Kidney (tissue), 14 donors: ENCODE measurements around the gene NSF. TPM values are rescaled to one million over a fixed set of nuclear protein-coding genes. Genes with fewer than 3 reads are reported as not detected.

ENCODE experiments used
- DNase-seq, 5 donors: peaks; one replicate each; pipeline ENCODE4 v3.0.0-alpha.2; 2013 to 2020
- FAIRE-seq: peaks from 2 replicates; lab custom pipeline; 2012; peaks lifted over from hg19 to GRCh38; lab: Jason Lieb, UNC
- H3K27ac ChIP-seq, 2 donors: one replicate each; pipeline ENCODE4 v1.7.0; 2013; ENCODE audit warnings: low read depth in 2 of 2, low read length in 2 of 2, inconsistent platforms in 1 of 2
- H3K27me3 ChIP-seq: one replicate; pipeline ENCODE4 v1.7.1; 2013; ENCODE audit warnings: low read length, inconsistent platforms; ENCODE audit not compliant: control insufficient read depth, insufficient read depth
- H3K36me3 ChIP-seq, 3 donors: one replicate each; pipeline versions ENCODE4 v1.7.0 to v1.7.1; 2013; ENCODE audit warnings: low read length in 3 of 3, control low read depth in 1 of 3, inconsistent platforms in 1 of 3; ENCODE audit not compliant: insufficient read depth in 3 of 3, control insufficient read depth in 2 of 3
- H3K4me1 ChIP-seq, 3 donors: one replicate each; pipeline versions ENCODE4 v1.7.0 to v1.7.1; 2013; ENCODE audit warnings: low read length in 3 of 3, inconsistent platforms in 1 of 3, low read depth in 1 of 3; ENCODE audit not compliant: control insufficient read depth in 2 of 3, insufficient read depth in 2 of 3
- H3K4me3 ChIP-seq, 3 donors: one replicate each; pipeline versions ENCODE4 v1.7.0 to v1.8.1; 2013; ENCODE audit warnings: low read length in 3 of 3, control low read depth in 1 of 3, inconsistent platforms in 1 of 3
- H3K9ac ChIP-seq, 3 donors: one replicate each; pipeline versions ENCODE4 v1.7.0 to v1.7.1; 2013; ENCODE audit warnings: low read length in 3 of 3, control low read depth in 1 of 3, inconsistent platforms in 1 of 3
- H3K9me3 ChIP-seq, 3 donors: one replicate each; pipeline versions ENCODE4 v1.7.0 to v1.7.1; 2013; ENCODE audit warnings: low read length in 3 of 3, control low read depth in 1 of 3, inconsistent platforms in 1 of 3; ENCODE audit not compliant: control insufficient read depth in 2 of 3, insufficient read depth in 1 of 3
- intact Hi-C: fragments of 100-400 bp; cut with DNase I; formaldehyde crosslinking; loops from one replicate; pipeline ENCODE4 v1.11.1; 2022
- polyA plus RNA-seq: library from polyadenylated mRNA; stranded (reverse); fragments of 350-450 nt; fragmentation: Illumina TruSeq; extraction: RNeasy Lipid Tissue Mini Kit (QIAGEN cat#74804); gene quantifications from one replicate; pipeline ENCODE4 v1.2.3, GENCODE V29; 2014; ENCODE audit warnings: low read depth, low replicate concordance; ENCODE audit not compliant: insufficient read depth
- total RNA-seq: library from RNA; stranded (reverse); fragmentation: NEBNext Ultra II Directional; extraction: Animal tissue kit (Norgen Biotek cat#: 25700); gene quantifications from one replicate; pipeline ENCODE4 v1.2.1, GENCODE V29; 2021
- TF ChIP-seq, protein P1 (sequence below): IDR thresholded peaks from 3 replicates; pipeline ENCODE4 v1.5.1; 2012; ENCODE audit warnings: mild to moderate bottlenecking, moderate library complexity, borderline replicate concordance; ENCODE audit not compliant: insufficient read depth; ENCODE audit errors: extremely low read depth
- donor health status: control.
- donor health status: control.
- donor health status: control.
- donor health status: control.
- donor health status: control.
- donor health status: DM: yes; HTN: yes; CAD: no.
- donor health status: Normal renal cell carcinoma (clear cell type).

The NSF gene
- total and polyA plus RNA-seq, 2 donors from 2014 or later = 14.2 to 52.4 TPM

DNA sequence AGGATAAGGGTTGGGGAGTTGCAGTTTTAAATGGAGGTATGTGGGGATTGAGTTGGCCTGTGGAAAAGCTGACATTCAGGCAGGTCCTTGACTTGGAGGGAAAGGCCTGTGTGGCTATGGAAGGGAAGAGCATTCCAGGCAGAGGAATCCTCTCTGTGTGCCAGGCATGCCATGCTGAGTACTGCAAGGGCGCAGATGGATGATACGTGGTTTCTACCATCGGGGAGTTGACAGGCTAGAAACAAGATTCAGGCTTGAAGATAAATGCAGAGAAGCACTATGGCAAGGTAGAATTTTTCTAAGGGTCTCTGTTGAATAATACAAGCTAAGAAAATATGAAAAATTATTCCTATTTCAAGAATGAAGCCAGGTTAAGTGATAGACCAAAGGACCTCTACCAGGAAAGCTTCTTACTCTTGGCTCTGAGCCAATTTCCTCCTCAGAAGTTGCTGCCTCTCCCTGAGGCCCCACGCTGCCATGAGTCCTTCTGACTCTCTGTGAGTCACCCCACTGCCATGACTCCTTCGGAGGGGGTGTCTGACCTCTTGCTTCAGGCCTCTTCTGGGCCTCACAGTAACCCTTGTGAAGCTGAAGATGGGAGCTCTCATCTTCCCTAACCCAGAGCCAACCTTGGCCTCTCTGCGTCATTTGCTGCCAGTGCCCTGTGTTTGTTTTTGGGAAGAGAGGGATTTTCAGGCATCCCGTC, 152.2 kb downstream of the NSF start:
- FAIRE-seq (no peak), DNase-seq (no peak)
- Histone ChIP-seq H3K4me3 (no peak overlapping the region), H3K4me1 (no peaks in the 10 kb centered on the region), H3K27ac (no peak overlapping the region), H3K36me3 (peaks cover 0 to 2% (median 0%) of the 10 kb centered on the region in 3 donors), H3K9ac (no peak overlapping the region), H3K9me3 (no peaks in the 10 kb centered on the region), H3K27me3 (no peaks in the 10 kb centered on the region)
- TF ChIP-seq, protein P1, sequence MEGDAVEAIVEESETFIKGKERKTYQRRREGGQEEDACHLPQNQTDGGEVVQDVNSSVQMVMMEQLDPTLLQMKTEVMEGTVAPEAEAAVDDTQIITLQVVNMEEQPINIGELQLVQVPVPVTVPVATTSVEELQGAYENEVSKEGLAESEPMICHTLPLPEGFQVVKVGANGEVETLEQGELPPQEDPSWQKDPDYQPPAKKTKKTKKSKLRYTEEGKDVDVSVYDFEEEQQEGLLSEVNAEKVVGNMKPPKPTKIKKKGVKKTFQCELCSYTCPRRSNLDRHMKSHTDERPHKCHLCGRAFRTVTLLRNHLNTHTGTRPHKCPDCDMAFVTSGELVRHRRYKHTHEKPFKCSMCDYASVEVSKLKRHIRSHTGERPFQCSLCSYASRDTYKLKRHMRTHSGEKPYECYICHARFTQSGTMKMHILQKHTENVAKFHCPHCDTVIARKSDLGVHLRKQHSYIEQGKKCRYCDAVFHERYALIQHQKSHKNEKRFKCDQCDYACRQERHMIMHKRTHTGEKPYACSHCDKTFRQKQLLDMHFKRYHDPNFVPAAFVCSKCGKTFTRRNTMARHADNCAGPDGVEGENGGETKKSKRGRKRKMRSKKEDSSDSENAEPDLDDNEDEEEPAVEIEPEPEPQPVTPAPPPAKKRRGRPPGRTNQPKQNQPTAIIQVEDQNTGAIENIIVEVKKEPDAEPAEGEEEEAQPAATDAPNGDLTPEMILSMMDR = no peak
- intact Hi-C loops = no loop called here

DNA sequence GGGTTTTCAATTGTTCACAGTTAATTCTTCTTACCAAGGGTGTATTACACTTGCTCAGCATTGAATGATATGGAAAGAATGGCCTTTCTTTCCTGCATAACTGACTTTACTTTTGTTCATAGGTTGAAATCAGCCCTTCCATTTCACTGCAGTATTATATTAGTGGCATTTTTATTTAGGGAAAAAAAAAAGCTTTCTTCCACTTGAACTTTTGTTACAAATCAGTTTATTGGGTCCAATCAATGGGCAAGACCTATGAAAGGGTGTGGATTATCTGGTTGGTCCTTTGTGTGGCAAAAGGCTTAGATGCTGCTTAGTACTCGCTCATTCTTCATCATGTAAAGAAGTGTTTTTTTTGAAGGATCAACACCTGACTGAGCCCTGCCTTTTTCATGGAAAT, 154.0 kb downstream of the NSF start:
- Histone ChIP-seq H3K4me1 (no peaks in the 10 kb centered on the region), H3K4me3 (no peak overlapping the region), H3K27ac (no peak overlapping the region), H3K9ac (no peak overlapping the region), H3K27me3 (no peaks in the 10 kb centered on the region), H3K36me3 (peaks cover 0 to 2% (median 0%) of the 10 kb centered on the region in 3 donors), H3K9me3 (no peaks in the 10 kb centered on the region)
- intact Hi-C loops = no loop called here
- TF ChIP-seq, protein P1 = no peak
- FAIRE-seq (no peak), DNase-seq (no peak)

DNA sequence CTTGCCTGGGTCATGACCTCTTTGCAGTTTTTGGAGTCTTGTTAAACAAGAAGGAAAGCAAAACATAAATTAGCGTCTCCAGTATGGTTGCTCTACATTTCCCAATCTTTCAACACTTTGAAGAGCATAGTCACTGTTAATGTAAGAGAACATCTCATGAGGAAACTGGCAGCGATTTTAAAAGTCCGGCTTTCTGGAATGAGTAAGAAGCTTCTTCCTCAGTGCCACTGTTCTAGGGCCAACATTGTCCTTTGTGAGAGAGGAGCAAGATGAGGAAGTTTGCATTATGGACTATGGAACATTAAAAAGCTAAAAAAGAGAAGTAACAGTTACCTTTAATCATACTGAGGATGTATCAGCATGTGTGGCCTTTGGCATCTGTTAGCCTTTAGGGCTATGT, 154.9 kb downstream of the NSF start:
- Histone ChIP-seq H3K9me3 (no peaks in the 10 kb centered on the region), H3K4me3 (no peak overlapping the region), H3K9ac (no peak overlapping the region), H3K27me3 (no peaks in the 10 kb centered on the region), H3K27ac (no peak overlapping the region), H3K36me3 (peaks cover 0 to 2% (median 0%) of the 10 kb centered on the region in 3 donors), H3K4me1 (no peaks in the 10 kb centered on the region)
- DNase-seq (no peak), FAIRE-seq (no peak)
- TF ChIP-seq, protein P1 = no peak
- intact Hi-C loops = no loop called here

DNA sequence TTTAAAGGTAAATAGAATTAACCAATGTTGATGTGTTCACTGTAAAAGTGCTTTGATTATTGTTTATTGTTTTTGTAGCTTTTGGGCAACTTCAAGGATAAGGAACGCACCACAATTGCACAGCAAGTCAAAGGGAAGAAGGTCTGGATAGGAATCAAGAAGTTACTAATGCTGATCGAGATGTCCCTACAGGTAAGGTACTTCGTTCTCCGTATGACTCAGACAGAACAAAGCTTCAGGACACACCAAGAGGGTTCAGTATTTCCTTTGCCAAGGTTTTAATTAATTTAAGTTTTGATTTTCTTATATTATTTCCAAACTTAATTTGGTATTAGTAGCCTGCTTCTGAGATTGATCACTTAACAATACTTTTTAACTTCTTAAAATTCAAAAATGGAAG, 161.0 kb downstream of the NSF start:
- FAIRE-seq (no peak), DNase-seq (no peak)
- intact Hi-C loops = no loop called here
- Histone ChIP-seq H3K9me3 (no peaks in the 10 kb centered on the region), H3K27me3 (no peaks in the 10 kb centered on the region), H3K36me3 (peaks cover 0 to 12% (median 9%) of the 10 kb centered on the region in 3 donors), H3K4me3 (no peak overlapping the region), H3K9ac (no peak overlapping the region), H3K4me1 (no peaks in the 10 kb centered on the region), H3K27ac (no peak overlapping the region)
- TF ChIP-seq, protein P1 = no peak
